Retinal pigment epithelial cell (primary cell): ENCODE results near the gene MOB1A.

Source experiments
- DNase-seq: peaks from one replicate; pipeline ENCODE4 v3.0.0-alpha.2; 2010; ENCODE audit warnings: low read depth
- H3K4me3 ChIP-seq: 2 replicates; pipeline ENCODE4 v1.5.1; 2011; ENCODE audit warnings: mild to moderate bottlenecking, low read length, control low read depth, moderate library complexity
- CTCF ChIP-seq: conservative IDR thresholded peaks from 2 replicates; pipeline ENCODE4 v1.5.1; 2011; ENCODE audit warnings: low read depth, low read length, control low read depth, inconsistent platforms

The MOB1A gene

GRCh38 chr2:74149247-74149525 is 29.5 kb downstream of the MOB1A start:
- no peak overlapping the region for H3K4me3 ChIP-seq
- no peak for DNase-seq
- no peak for TF ChIP-seq CTCF

GRCh38 chr2:74148457-74149246 is 30.0 kb downstream of the MOB1A start:
- peak overlapping the region; percentile 88 for H3K4me3 ChIP-seq
- no peak for DNase-seq
- TF ChIP-seq CTCF, result no peak

- TF ChIP-seq CTCF, result peak; percentile 48
- DNase-seq, result no peak
- H3K4me3 ChIP-seq, result peak within 1 kb of the TSS; percentile 88
Observed at GRCh38 chr2:74147727-74148456, 30.8 kb downstream of the MOB1A start, which contains the start of gene BOLA3. Gene BOLA3 (minus strand): TSS chr2:74147912. CDS start chr2:74147874, 38 bp downstream.

- DNase-seq, result no peak
- TF ChIP-seq CTCF, result no peak
- H3K4me3 ChIP-seq, result peak overlapping the region; percentile 88
Observed at GRCh38 chr2:74146929-74147726, 31.6 kb downstream of the MOB1A start.

GRCh38 chr2:74142340-74142739 is 36.3 kb downstream of the MOB1A start:
- H3K4me3 ChIP-seq, result no peak overlapping the region
- peak; percentile 23 for TF ChIP-seq CTCF
- DNase-seq, result no peak

- H3K4me3 ChIP-seq, result no peak overlapping the region
- no peak for DNase-seq
- TF ChIP-seq CTCF, result peak; percentile 32
Observed at GRCh38 chr2:74138600-74139323, 39.9 kb downstream of the MOB1A start.
